ENCODE results near the gene NR6A1.

DNA sequence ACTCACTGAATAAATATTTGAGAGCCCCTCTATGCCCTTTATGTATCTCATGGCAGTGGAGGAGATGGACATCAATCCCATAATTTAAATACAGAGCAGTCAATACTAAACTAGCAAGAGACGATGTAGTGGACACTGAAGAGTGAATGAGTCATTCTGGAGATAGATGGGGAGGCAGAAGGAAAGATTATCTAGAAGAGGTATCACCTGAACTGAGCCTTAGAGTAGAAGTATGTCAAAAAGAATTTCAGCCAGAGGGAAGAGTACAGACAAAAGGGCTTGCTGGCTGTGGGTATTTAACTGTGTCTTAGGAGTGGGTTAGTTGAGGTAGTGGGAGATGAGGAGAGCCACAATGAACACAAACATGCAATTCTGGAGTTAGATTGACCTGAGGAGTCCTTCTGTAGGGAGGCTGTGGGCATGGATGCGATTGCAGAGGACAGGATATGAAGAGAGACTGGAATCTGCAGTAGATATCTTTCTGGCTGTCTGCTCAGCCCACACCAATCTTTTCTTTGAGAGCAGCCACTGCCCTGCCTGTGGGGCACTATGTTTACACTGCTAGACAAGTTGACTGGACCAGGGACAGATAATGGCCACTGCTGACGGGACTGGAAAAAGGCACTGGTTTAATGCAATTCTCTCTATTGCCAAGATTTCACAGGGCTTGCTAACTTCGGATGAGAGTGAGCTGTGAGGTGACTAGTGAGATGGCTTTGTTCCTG is 200.0 kb downstream of the NR6A1 start:
- TF ChIP-seq CTCF (IDR thresholded peaks at IDR 0.05) (no peak), EZH2phosphoT487 (IDR thresholded peaks at IDR 0.05) (no peak)

All from neural progenitor cell (in vitro differentiated cells).